HG03135 (cell line): ENCODE measurements around the gene PPP1R3D.
A peak's percentile ranks its signal among the peaks of the same experiment; 100 is the strongest.

Experiments used
- ATAC-seq: cut with Tn5 transposase; IDR thresholded peaks from one replicate; pipeline ENCODE4 v1.9.1; 2021; ENCODE audit warnings: mild to moderate bottlenecking, moderate library complexity; ENCODE audit not compliant: unreplicated experiment

PPP1R3D gene

DNA sequence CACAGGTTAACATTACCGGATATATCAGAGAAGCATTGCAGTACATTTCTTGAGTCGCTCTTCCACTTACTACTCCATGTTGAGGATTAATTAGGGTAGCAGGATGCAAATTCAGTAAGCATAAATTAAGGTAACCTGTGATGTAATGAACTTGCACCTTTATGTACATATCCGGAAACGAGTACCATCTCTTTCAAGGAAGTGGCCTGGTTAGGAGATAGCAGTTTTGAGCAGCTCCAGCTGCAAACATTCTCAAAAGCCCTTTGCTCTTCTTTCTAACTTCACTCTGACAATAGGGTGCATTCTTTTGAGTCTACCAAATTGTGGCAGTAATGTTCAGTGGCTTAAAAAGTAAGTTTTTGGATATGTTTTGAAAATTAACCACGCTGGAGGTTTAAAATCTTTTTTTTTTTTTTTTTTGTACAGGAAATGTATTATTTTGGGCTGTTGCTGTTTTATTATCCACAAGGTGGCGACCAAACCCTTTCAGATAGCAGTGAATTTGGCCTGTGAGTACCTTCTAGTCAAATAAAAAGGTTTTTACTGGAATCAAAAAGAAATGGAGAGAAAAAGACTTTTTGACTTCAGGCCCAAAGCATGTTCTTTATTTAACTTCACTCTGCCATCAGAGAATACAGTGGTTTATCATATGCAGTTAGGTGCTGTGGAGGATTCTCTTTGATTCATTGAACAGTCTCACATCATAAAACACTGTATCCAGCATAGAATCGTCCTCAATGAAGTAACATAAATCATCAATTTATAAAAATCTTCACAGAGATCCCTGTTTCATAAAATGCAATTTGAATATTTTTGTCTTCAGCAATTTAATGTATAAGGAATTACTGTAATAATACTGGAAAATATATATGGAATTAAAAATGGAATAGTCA lies 9.0 kb upstream of the PPP1R3D start:
- peak; percentile 58 for ATAC-seq

- ATAC-seq: no peak
These were observed 8.1 kb upstream of the PPP1R3D start for GRCh38 chr20:59948212-59948611.

DNA sequence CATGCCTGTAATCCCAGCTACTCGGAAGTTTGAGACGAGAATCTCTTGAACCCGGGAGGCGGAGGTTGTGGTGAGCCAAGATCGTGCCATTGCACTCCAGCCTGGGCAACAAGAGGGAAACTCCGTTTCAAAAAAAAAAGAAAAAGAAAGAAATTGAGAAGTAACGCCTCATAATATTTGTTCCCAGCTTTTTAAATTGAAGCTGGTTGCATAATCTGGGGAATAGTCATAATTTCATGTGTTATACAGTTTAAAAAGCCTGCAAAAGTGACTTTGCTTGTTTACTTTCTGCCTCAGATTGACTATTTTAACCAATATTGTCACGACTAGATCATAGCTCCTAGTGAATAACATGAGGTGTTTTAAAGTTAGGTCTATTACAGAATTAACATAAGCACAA lies 7.3 kb upstream of the PPP1R3D start:
- no peak for ATAC-seq

DNA sequence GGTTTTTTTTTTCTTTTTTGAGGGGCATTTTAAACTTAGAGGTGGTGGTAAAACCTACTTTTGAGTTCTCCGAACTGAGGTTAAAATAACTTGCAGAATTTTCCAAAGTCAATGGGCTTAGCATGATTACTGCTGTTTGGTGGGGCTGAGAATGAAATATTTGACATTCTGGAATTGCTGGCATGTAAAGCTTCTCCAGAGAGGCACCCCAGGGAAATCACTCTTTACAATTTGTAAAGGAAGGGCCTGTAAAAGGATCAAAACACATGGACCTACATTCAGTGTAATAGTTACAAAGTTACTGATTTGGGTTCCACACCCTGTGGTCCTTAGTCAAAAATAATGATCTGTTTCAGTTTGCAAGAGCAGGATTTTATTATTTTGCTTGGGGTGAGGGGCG lies 5.6 kb upstream of the PPP1R3D start:
- no peak for ATAC-seq

- no peak for ATAC-seq
These were observed 5.1 kb upstream of the PPP1R3D start for GRCh38 chr20:59945175-59945574.

- no peak for ATAC-seq
These were observed 4.6 kb upstream of the PPP1R3D start for GRCh38 chr20:59944726-59945125.

DNA sequence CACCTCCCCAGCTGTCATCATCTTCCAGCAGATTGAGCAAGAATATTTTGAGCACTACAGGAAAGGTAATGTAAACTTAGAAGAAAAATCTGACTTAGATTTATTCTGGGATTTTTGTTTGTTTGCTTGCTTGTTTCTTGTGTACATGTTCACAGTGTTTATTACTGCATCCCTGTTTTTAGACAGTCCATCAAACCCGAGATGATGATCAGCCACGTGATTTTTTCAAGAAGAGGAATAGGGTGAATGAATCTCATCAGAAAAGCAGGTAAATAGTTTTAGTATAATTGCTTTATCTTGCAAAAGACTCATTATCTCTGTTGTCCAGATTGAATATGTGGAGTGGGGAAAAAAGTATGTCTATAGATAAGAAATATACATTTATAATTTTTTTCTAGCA lies 2.1 kb upstream of the PPP1R3D start:
- ATAC-seq: no peak

DNA sequence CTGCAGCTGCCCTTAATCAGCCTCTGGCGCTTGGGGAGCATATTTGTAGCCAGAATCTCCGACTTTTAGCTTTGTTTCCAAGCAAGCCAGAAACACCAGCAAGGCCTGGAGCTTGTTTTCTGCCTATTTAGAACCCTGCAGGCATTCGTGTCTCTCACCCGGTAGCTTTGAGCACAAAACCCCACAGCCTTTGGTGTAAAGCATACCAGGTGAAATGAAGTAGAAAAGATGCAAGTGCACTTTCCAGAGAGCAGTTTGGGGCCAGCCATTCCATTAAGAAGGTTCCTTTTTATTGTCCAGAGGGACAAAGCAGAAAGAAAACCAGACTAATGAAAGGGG lies 820 bp upstream of the PPP1R3D start:
- ATAC-seq: peak; percentile 4

- ATAC-seq: peak; percentile 35
These were observed 301 bp downstream of the PPP1R3D start for GRCh38 chr20:59939879-59940128.

- no peak for ATAC-seq
These were observed 840 bp downstream of the PPP1R3D start for GRCh38 chr20:59939052-59939878.

- no peak for ATAC-seq
These were observed 1.4 kb downstream of the PPP1R3D start for GRCh38 chr20:59938696-59939051.

GRCh38 chr20:59938221-59938620 lies 1.9 kb downstream of the PPP1R3D start:
- ATAC-seq: no peak

- ATAC-seq: no peak
These were observed 3.0 kb downstream of the PPP1R3D start for GRCh38 chr20:59937150-59937549.

GRCh38 chr20:59936409-59936808 lies 3.7 kb downstream of the PPP1R3D start:
- no peak for ATAC-seq

GRCh38 chr20:59935457-59936185 lies 4.5 kb downstream of the PPP1R3D start:
- ATAC-seq: no peak

- peak; percentile 86 for ATAC-seq
These were observed 6.1 kb downstream of the PPP1R3D start for GRCh38 chr20:59933849-59934585.

GRCh38 chr20:59933296-59933848 lies 6.7 kb downstream of the PPP1R3D start, which contains the start of gene SYCP2:
Gene SYCP2 (minus strand): TSS chr20:59933637. CDS start chr20:59922413, 11,224 bp downstream.
- ATAC-seq: no peak

- no peak for ATAC-seq
These were observed 7.3 kb downstream of the PPP1R3D start for GRCh38 chr20:59932616-59933295.

DNA sequence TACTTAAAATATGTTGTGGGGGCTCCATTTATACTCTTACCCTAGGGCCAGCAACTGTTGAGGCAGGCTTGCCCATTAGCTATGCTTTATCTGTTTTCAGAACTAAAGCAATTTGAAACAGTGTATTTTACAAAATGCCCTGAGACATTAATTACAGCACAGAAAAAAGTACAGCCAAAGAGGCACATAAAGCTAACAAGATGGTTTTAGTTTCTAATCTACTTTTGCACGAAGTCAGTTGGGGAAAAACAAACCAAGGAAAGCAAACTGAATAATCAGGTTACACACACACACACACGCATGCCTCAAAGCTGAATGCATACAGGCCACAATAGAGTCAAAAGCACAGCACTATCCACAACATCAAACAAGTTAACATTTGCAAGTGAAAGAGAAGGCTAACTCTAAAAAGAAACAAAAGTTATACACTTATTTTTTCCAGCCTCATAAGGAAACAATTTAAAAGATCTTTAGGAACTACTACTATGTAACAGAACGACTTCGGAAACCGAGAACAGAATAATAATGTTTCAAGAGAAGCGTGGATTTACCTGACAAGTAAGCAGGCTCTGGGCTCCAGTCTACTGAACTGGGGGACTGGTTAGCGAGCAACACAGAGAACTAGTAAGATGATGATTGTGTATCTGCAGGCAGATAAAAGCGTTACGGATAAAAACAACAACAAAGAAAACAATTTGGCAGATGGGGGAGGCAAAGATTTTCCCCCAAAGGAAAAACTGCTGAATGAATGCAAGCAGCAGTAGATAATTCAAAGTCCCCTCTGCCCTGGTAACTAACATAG lies 8.4 kb downstream of the PPP1R3D start:
- ATAC-seq: no peak
